Hepatocyte (in vitro differentiated cells): ENCODE data around the gene SYPL2.

Source experiments
- CTCF ChIP-seq: fragments of 200-600 bp; sonication (generic); IDR thresholded peaks from 2 replicates; pipeline ENCODE4 v1.5.1; 2016; ENCODE audit warnings: antibody characterized with exemption, mild to moderate bottlenecking; ENCODE audit not compliant: poor library complexity
- EZH2 ChIP-seq: fragments of 200-600 bp; sonication (generic); IDR thresholded peaks from 2 replicates; pipeline ENCODE4 v1.6.1; 2016; ENCODE audit warnings: antibody characterized with exemption, mild to moderate bottlenecking, borderline replicate concordance

- TF ChIP-seq CTCF (no peak), EZH2 (no peak)
Measured at GRCh38 chr1:109522026-109522425, 55.7 kb downstream of the SYPL2 start.
